Measurements from ENCODE around the gene PPP1R3C. TPM values are rescaled to one million over a fixed set of nuclear protein-coding genes. Genes with fewer than 3 reads are reported as not detected.

The PPP1R3C gene
- total and polyA plus RNA-seq, 2 donors (not counting 3 experiments of a cell fraction or from before 2014, with no cell fraction given), result 1.6 to 2.0 TPM

- TF ChIP-seq JUN (IDR thresholded peaks at IDR 0.05; ENCODE audit: borderline replicate concordance, insufficient read depth, insufficient read length, low read depth) (peak; percentile 87), FOS (IDR thresholded peaks at IDR 0.05; ENCODE audit: borderline replicate concordance, insufficient read depth, low read length) (peak; percentile 99), POLR2AphosphoS5 (IDR thresholded peaks at IDR 0.05; ENCODE audit: insufficient read depth, low read depth, low read length) (peak; percentile 64)
- TF ChIP-seq, protein P1, sequence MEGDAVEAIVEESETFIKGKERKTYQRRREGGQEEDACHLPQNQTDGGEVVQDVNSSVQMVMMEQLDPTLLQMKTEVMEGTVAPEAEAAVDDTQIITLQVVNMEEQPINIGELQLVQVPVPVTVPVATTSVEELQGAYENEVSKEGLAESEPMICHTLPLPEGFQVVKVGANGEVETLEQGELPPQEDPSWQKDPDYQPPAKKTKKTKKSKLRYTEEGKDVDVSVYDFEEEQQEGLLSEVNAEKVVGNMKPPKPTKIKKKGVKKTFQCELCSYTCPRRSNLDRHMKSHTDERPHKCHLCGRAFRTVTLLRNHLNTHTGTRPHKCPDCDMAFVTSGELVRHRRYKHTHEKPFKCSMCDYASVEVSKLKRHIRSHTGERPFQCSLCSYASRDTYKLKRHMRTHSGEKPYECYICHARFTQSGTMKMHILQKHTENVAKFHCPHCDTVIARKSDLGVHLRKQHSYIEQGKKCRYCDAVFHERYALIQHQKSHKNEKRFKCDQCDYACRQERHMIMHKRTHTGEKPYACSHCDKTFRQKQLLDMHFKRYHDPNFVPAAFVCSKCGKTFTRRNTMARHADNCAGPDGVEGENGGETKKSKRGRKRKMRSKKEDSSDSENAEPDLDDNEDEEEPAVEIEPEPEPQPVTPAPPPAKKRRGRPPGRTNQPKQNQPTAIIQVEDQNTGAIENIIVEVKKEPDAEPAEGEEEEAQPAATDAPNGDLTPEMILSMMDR (IDR thresholded peaks at IDR 0.05; ENCODE audit: extremely low read depth in 1 of 2, insufficient read depth in 1 of 2, low read depth in 1 of 2, low read length in 2 of 2), result no peak
- Histone ChIP-seq H3K4me2 (ENCODE audit: insufficient read depth, low read length) (peak overlapping the region; percentile 1), H3K9ac (replicated peaks; ENCODE audit: extremely low read depth, insufficient read depth, low read length) (no peak overlapping the region), H3K4me3 (replicated peaks in 1 of 3; ENCODE audit: insufficient read depth in 1 of 3, low read depth in 1 of 3, low read length in 3 of 3) (no peak overlapping the region), H3K27me3 (ENCODE audit: control insufficient read depth in 2 of 2, insufficient read depth in 2 of 2, low read length in 2 of 2) (no peaks in the 10 kb centered on the region), H2AFZ (ENCODE audit: low read depth, low read length) (peak overlapping the region; percentile 46), H4K20me1 (replicated peaks; ENCODE audit: control insufficient read depth, extremely low read depth, insufficient read depth, low read length) (no peaks in the 10 kb centered on the region), H3K9me3 (replicated peaks; ENCODE audit: control insufficient read depth, insufficient read depth, low read length) (no peaks in the 10 kb centered on the region), H3K4me1 (ENCODE audit: control insufficient read depth, extremely low read depth, insufficient read depth, low read length) (peaks cover 20% of the 10 kb centered on the region), H3K79me2 (ENCODE audit: control insufficient read depth, insufficient read depth, low read length) (no peaks in the 10 kb centered on the region), H3K9me1 (replicated peaks; ENCODE audit: control insufficient read depth, extremely low read depth, insufficient read depth, low read length) (no peaks in the 10 kb centered on the region), H3K36me3 (ENCODE audit: control insufficient read depth in 2 of 2, extremely low read depth in 1 of 2, insufficient read depth in 2 of 2, low read length in 2 of 2) (no peaks in the 10 kb centered on the region), H3K27ac (ENCODE audit: insufficient read depth, low read depth, low read length) (peak overlapping the region; percentile 57)
- intact Hi-C loops (cut with micrococcal nuclease), result loop anchor here (1.0 kb wide), 1 partner anchor 8 kb away; no protein-coding TSS in a partner anchor
- dilution Hi-C loops (cut with MboI; ENCODE audit: extremely low pct_ligation_motif_present, low sequenced_read_pairs), result no loop called here
- DNase-seq (ENCODE audit: low read depth, low spot score) (peak; percentile 88), FAIRE-seq (peak; percentile 80)
- TSS peak; percentile 83 for BruUV-seq (replicated peaks)
- POLR2A ChIA-PET, result interaction anchor here (1.3 kb wide), 1 partner anchor 9 kb away, joined by 5 read pairs; no protein-coding TSS in a partner anchor
- CTCF ChIA-PET, result interaction anchor here (0.5 to 2.1 kb wide), 7 partner anchors 8 to 61 kb away, joined by 3 to 15 read pairs (median 4); partner anchors contain the start of gene PPP1R3C
Measured at GRCh38 chr10:91613411-91614187, 19.3 kb downstream of the PPP1R3C start.

Data from endothelial cell of umbilical vein (primary cell).